ENCODE measurements around the gene ATRNL1.

- no peak for TF ChIP-seq RAD21 (IDR thresholded peaks at IDR 0.05)
- TF ChIP-seq, protein P1, sequence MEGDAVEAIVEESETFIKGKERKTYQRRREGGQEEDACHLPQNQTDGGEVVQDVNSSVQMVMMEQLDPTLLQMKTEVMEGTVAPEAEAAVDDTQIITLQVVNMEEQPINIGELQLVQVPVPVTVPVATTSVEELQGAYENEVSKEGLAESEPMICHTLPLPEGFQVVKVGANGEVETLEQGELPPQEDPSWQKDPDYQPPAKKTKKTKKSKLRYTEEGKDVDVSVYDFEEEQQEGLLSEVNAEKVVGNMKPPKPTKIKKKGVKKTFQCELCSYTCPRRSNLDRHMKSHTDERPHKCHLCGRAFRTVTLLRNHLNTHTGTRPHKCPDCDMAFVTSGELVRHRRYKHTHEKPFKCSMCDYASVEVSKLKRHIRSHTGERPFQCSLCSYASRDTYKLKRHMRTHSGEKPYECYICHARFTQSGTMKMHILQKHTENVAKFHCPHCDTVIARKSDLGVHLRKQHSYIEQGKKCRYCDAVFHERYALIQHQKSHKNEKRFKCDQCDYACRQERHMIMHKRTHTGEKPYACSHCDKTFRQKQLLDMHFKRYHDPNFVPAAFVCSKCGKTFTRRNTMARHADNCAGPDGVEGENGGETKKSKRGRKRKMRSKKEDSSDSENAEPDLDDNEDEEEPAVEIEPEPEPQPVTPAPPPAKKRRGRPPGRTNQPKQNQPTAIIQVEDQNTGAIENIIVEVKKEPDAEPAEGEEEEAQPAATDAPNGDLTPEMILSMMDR (IDR thresholded peaks at IDR 0.05; ENCODE audit: low read depth, low read length, missing input control) = no peak
- no peak for TF ChIP-seq SP1 (IDR thresholded peaks at IDR 0.05)
- TF ChIP-seq EGR1 (IDR thresholded peaks at IDR 0.05; ENCODE audit: low read depth in 2 of 2) = no peak
- no peak for TF ChIP-seq REST (IDR thresholded peaks at IDR 0.05)
- TF ChIP-seq, protein P2, sequence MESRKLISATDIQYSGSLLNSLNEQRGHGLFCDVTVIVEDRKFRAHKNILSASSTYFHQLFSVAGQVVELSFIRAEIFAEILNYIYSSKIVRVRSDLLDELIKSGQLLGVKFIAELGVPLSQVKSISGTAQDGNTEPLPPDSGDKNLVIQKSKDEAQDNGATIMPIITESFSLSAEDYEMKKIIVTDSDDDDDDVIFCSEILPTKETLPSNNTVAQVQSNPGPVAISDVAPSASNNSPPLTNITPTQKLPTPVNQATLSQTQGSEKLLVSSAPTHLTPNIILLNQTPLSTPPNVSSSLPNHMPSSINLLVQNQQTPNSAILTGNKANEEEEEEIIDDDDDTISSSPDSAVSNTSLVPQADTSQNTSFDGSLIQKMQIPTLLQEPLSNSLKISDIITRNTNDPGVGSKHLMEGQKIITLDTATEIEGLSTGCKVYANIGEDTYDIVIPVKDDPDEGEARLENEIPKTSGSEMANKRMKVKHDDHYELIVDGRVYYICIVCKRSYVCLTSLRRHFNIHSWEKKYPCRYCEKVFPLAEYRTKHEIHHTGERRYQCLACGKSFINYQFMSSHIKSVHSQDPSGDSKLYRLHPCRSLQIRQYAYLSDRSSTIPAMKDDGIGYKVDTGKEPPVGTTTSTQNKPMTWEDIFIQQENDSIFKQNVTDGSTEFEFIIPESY (IDR thresholded peaks at IDR 0.05) = no peak
- TF ChIP-seq NR2F2 (IDR thresholded peaks at IDR 0.05) = no peak
- no peak for TF ChIP-seq YY1 (IDR thresholded peaks at IDR 0.05)
- no peak for TF ChIP-seq JUND (IDR thresholded peaks at IDR 0.05)
- TF ChIP-seq, protein P3, sequence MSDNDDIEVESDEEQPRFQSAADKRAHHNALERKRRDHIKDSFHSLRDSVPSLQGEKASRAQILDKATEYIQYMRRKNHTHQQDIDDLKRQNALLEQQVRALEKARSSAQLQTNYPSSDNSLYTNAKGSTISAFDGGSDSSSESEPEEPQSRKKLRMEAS (IDR thresholded peaks at IDR 0.05) = no peak
These were observed 654.6 kb downstream of the ATRNL1 start for GRCh38 chr10:115747811-115748210.

Measured in liver (tissue), 3 donors.